CD1c-positive myeloid dendritic cell (primary cell): ENCODE measurements around the gene SEL1L.
"Not testable (repeated sequence)": the region's sequence is repeated elsewhere in the genome, so short reads cannot be mapped to it uniquely, and the experiment has no call there.

Source experiments
- DNase-seq: peaks from one replicate; pipeline ENCODE4 v3.0.0-alpha.2; 2016; ENCODE audit errors: extremely low spot score

Gene SEL1L

GRCh38 chr14:81474148-81474492 is 59.5 kb downstream of the SEL1L start:
- DNase-seq: no peak

DNA sequence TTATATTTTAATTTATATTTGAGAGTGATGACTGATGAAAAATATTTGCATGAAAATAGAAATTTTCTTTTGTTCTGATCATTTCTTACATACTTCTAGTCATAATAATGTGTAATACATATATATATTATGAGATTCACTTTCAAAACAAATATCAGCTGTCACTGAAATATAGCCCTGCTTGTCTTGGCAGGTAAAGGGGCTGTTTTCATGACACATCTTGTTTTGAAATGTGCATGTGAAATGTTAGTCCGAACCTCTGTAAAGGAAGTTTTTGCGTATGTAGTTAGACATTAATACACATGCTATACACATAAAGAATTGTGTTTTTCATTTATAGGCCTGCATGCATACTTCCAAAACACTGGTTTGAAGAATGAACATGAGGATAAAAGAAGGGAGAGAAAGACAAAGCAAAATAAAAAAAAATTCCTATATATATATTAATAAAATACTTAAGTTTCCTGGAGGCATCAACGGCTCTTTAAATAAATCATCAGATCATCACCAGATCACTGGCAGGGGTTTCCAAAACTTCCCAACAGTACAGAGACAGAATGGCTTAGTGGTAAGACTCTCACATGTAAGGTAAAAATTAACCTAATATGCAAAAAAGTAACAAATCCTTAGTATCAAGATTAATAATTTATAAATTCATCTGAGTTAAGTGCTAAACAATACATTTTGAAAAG is 60.1 kb downstream of the SEL1L start:
- DNase-seq: no peak

DNA sequence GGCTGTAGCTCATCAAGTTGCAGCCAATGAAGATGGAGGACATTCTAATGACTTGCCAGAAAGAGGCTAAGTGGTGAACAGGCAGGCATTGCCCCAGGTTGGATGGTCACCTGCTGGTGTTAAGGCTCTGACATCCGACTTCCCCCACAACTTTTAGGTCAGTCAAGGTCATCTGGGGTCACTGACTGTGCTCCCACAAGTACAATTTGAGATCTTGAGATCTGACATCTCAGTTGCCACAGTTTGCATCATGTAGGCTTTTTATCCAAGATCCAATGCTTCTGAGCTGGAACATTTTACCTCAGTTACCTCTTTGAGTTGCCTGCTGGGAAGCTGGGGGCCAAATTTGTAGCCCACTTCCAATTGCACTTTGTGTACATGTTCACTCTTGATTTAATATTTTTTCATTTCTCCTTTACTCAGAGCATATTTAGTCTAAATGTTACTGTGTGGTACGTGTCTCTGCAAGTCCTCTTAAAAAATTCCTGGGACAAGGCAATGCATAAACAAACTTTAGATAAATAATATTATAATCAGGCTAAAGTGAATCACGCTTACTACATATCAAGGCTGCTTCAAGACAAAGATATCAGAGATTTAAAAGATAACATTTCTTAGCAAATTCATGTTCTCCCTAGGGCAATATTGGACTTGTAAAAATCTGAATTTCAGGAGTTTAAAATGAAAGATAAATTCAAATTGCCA is 61.4 kb downstream of the SEL1L start:
- no peak for DNase-seq

- DNase-seq: no peak
These were observed 62.6 kb downstream of the SEL1L start for GRCh38 chr14:81471062-81471461.

DNA sequence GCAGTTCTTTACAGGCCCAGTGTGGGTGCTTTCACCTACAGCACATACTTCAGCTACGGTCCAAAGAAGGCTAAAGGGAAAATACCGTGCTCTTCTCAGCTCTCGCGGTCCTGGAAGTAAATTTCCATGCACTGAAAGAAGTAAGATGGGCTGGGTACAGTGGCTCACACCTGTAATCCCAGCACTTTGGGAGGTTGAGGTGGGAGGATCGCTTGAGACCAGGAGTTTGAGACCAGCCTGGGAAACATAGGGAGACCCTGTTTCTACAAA is 63.2 kb downstream of the SEL1L start:
- DNase-seq: not testable (repeated sequence)

DNA sequence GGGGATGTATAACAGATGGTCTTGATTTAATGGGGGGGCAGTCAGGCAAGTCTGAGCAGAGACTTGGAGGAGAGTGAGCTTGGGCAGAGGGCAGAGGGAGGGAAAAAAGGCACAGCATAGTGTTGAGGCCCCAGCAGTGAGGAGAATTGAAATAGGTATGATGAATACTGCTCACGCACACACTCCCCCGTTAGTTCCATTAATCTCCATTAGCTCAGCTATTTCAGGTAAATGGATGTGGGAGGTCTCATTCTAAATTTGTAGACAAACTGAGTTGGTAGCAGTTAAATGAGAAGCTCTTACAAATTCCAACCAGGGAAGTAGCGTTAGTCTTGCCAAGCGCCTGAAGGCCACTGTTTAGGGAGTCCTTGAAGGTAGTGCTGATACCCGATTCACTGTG is 66.8 kb downstream of the SEL1L start:
- no peak for DNase-seq

GRCh38 chr14:81465507-81466228 is 68.0 kb downstream of the SEL1L start:
- DNase-seq: no peak

DNA sequence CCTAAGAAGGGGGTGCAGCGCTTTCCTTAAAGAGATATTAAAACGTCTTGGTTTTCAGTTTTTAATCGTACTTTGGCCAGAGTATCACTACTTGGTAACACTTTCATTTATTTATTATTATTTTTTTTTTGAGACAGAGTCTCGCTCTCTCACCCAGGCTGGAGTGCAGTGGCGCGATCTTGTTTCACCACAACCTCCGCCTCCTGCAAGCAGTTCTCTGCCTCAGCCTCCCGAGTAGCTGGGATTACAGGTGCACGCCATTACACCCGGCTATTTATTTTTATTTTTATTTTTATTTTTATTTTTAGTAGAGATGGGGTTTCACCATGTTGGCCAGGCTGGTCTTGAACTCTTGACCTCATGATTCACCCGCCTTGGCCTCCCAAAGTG is 68.7 kb downstream of the SEL1L start:
- not testable (repeated sequence) for DNase-seq

GRCh38 chr14:81464253-81465002 is 69.2 kb downstream of the SEL1L start:
- DNase-seq: peak; percentile 82

GRCh38 chr14:81462356-81462755 is 71.3 kb downstream of the SEL1L start:
- DNase-seq: not testable (repeated sequence)

DNA sequence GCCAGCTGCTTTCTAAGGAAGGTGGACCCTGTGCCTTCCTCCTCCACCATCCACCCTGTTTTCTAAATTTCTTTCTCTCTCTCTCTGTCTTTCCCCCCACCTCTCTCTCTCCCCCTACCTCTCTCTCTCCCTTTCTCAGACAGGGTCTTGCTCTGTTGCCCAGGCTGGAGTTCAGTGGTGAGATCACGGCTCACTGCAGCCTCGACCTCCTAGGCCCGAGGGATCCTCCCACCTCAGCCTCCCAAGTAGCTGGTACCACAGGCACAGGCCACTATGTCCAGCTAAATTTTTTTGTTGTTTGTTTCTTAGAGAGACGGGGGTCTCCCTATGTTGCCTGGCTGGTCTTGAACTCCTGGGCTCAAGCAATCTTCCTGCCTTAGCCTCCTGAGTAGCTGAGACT is 73.7 kb downstream of the SEL1L start:
- no peak for DNase-seq

- no peak for DNase-seq
These were observed 75.3 kb downstream of the SEL1L start for GRCh38 chr14:81458352-81458751.

GRCh38 chr14:81455390-81455789 is 78.3 kb downstream of the SEL1L start:
- DNase-seq: peak; percentile 10

DNA sequence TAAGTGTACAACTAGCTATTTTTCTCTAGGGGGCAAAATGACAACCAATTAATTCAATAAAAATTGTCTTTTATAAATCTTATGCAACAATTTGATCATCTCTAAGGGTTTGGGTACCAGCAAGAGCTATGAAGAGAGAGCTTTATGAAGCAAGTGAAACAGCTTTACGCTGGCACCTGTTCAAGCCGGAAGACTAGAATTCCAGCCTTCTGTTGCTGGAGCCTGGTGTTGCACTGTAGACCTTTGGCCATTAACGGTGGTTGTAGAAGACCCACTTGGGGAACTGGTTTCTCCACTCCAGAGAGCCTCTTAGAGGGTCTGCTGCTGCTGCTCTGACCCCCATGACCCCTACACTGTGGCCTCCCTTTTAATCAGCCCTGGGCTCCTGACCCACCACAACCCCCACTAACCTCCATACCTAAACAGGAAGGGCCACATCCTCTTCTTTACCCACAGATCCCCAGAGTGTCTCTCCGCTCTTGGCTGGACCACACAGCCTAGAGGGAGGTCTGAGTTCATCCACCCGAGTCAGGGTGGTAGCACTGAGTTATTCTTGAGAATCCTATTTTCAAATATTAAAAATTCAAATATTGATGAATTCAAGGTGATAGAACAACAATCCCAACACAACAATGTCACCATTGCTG is 79.0 kb downstream of the SEL1L start:
- no peak for DNase-seq

- peak; percentile 68 for DNase-seq
These were observed 80.4 kb downstream of the SEL1L start for GRCh38 chr14:81453166-81453766.

DNA sequence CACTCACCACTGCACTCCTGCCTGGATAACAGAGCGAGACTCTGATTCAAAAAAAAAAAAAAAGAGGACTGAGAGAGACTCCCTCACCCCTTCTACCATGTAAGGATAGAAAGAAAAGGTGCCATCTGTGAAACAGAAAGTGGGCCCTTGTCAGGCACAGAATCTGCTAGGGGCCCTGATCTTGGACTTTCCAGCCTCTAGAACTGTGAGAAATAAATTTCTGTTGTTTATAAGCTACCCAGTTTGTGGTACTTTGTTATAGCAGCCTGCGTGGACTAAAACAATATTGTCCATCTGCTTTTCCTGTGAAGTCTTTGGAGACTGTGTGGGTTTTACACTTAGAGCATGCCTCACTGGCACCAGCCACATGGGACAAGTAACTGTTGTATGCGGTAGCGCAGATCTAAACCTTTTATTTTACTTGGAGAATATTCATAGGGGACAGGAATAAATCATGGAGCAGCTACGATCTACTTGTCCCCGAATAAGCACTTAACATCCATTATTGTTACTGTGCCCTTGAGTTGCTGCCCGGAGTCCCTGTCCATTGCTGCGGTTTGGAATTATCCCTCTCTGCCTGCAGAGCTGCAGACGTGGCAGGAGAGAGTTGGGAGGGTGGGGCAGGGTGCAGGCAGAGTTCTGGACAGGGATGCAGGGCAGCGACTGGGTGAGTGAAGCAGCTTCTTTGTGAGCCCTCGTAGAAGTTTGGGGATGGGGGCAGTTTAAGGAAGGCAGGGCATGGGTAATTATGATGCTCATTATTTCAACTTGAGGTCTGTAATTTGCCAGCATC is 81.1 kb downstream of the SEL1L start:
- DNase-seq: no peak

DNA sequence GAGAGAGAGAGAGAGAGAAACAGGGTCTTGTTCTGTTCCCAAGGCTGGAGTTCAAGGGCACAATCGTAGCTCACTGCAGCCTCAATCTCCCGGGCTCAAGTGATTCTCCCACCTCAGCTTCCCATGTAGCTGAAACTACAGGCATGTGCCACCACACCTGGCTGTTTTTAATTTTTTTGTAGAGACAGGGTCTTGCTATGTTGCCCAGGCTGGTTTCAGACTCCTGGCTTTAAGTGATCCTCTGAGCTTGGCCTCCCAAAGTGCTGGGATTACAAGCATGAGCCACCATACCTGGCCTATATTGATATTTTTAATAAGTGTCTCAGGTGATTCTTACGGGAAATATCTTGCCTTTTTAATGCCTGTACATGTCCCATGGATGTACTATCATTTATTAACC is 82.7 kb downstream of the SEL1L start:
- no peak for DNase-seq

- no peak for DNase-seq
These were observed 83.5 kb downstream of the SEL1L start for GRCh38 chr14:81450100-81450531.

GRCh38 chr14:81449576-81449975 is 84.1 kb downstream of the SEL1L start:
- no peak for DNase-seq

DNA sequence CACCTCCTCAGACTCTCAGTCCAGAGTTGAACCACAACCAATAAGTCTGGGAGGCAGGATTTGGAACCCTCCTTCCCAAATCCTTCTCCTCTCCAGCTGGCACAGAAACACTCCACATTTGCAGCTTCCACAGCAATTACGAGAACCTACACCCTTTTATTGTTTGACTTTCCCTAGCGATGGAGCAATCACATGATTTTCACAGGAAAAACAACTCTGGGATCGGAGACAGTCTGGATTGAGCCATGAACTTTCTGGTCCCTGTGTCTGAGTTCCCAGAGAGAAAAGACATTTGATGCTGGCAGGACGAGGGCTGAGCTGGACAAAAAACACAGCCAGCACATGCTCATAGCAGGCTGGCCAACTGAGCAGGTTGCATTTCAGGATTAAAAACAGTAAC is 84.5 kb downstream of the SEL1L start:
- no peak for DNase-seq
